GM19035 (cell line): ENCODE data around the gene ABCC4.

ENCODE experiments used
- ATAC-seq: cut with Tn5 transposase; IDR thresholded peaks from one replicate; pipeline ENCODE4 v1.9.1; 2021; ENCODE audit not compliant: unreplicated experiment

Gene ABCC4

DNA sequence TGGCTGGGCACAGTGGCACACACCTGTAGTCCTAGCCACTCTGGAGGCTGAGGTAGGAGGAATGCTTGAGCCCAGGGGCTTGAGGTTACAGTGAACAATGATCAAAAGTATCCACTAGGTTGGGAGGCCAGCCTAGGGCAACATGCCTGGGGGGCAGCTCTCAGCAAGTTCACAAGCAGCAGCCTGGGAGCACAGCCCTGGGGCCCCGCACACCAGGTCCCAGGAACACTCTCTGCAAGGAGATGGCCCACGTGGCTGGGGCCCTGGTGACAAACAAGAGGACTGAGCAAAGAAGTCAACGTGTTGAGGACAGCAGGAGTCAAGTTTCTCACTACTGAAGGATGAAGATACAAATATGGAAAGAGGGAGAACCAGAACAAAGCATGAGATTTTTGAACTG is 39.3 kb downstream of the ABCC4 start:
- ATAC-seq = no peak

- peak; percentile 69 for ATAC-seq
Measured at GRCh38 chr13:95260031-95260525, 41.2 kb downstream of the ABCC4 start.

DNA sequence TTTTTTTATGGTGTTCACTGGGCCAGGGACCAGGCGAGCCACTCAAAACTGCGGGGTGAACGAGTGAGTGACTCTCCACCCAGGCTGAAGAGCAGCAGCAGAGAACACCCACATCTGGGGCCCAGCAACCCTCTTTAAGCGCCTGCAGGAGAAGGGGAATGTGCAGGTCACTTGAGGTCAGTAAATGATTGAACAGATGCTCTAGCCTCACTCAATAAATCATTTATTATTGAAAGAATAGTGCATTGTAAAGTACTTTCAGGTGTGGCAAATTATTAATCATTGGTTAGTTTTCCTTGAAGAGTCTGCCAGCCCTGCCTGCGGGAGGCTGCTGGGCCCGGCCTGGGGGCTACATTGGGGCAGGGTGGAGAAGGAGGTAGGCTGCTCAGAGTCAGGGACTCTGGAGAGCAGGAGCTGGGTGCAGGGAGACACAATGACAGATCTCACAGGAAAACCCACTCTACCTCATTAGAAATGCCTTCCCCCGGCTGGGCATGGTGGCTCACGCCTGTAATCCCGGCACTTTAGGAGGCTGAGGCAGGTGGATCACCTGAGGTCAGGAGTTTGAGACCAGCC is 42.5 kb downstream of the ABCC4 start:
- ATAC-seq = no peak

GRCh38 chr13:95258098-95258497 is 43.2 kb downstream of the ABCC4 start:
- no peak for ATAC-seq

GRCh38 chr13:95256091-95256490 is 45.2 kb downstream of the ABCC4 start:
- no peak for ATAC-seq

- no peak for ATAC-seq
Measured at GRCh38 chr13:95255072-95255732, 46.0 kb downstream of the ABCC4 start.

DNA sequence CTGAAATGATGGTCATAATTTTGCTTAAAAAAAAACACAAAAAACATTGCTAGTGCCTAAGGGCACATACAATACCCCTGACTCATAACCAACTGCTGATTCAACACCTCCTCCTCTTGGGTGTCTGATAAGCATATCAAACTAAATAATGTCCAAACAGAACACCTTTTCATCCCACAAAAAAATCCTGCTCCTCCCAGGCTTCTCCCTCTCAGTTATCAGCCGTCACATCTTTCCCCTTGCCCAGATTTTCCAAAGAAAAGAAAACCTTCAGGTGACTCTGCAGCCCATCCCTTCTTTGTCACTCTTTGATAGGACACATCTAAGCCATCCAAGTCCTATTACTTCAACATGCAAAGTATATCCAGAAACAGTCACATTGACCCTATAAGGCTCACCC is 46.9 kb downstream of the ABCC4 start:
- ATAC-seq = no peak

- no peak for ATAC-seq
Measured at GRCh38 chr13:95253033-95253432, 48.2 kb downstream of the ABCC4 start.

- ATAC-seq = no peak
Measured at GRCh38 chr13:95251641-95252040, 49.6 kb downstream of the ABCC4 start.

GRCh38 chr13:95250961-95251360 is 50.3 kb downstream of the ABCC4 start:
- ATAC-seq = no peak

DNA sequence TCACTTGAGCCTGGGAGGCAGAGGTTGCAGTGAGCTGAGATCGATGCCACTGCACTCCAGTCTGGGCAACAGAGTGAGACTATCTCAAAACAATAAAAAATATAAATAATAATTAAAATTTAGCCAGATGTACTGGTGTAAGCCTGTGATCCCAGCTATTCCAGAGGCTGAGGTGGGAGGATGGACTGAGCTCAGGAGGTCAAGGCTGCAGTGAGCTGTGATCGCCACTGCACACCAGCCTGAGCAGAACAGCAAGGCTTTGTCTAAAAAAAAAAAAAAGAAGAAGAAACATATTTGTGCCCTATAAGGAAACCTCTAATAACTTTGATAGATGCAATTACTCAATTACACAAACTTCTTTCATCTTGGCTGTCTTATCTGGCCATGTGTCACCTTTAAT is 52.3 kb downstream of the ABCC4 start:
- no peak for ATAC-seq

- ATAC-seq = no peak
Measured at GRCh38 chr13:95247852-95248251, 53.4 kb downstream of the ABCC4 start.

GRCh38 chr13:95247171-95247570 is 54.1 kb downstream of the ABCC4 start:
- ATAC-seq = no peak

- no peak for ATAC-seq
Measured at GRCh38 chr13:95246292-95247082, 54.8 kb downstream of the ABCC4 start.

DNA sequence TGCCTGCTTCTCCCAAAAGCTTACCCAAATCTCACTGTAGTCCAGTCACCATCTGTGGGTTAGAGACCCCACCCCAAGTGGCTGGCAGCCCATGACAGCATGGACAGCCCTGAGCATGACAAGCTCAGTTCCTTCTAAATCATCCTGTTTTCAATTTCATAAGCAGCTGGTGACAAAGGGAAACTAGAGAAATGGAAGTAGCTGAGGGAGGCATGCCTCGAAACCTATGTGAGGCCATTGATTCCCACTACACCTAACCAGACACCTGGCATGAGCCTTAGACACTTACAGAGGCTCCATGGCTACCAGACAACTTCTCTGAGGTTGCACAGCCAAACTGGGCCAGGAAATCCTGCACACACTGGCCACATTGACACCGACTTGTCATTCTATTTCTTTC is 56.2 kb downstream of the ABCC4 start:
- ATAC-seq = no peak

DNA sequence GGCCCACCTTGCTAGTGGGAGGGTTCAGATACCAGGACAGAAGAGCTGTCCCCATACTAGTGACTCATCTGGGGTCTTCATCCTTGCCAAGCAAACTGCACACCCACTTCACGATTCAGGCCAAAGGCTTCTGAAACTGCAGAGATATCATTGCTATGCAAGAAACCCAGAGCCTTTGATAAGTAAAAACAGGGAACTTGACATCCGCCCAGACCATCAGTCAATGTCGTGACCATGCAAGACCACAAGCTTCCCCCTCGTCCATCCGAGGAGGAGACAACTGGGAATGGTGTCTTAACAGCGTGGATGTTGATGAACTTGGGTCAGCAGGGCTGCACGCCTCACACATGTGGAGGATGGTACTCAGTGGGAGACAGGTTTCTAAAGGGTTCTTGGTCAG is 58.0 kb downstream of the ABCC4 start:
- ATAC-seq = no peak

- no peak for ATAC-seq
Measured at GRCh38 chr13:95241321-95241720, 59.9 kb downstream of the ABCC4 start.

- ATAC-seq = no peak
Measured at GRCh38 chr13:95239283-95239682, 62.0 kb downstream of the ABCC4 start.

- no peak for ATAC-seq
Measured at GRCh38 chr13:95237310-95237870, 63.9 kb downstream of the ABCC4 start.

DNA sequence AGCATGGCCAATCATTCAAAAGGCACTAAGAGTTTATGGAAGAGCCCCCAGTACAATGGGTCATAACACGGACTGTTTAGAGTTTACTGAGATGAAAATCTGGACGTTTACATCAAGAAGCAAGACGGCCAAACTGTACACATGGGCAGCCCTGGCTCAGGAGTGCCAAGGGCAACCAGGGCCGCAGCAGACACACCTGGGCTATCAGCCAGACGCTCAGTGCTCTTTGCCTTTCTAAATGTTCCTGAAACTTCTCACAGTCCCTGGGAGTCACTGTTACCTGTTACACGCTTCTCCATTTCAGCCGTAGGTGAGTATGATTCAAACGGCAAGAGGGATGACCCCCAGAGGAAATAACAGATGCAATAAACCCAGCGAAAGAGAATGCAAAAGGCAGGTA is 64.5 kb downstream of the ABCC4 start:
- no peak for ATAC-seq

DNA sequence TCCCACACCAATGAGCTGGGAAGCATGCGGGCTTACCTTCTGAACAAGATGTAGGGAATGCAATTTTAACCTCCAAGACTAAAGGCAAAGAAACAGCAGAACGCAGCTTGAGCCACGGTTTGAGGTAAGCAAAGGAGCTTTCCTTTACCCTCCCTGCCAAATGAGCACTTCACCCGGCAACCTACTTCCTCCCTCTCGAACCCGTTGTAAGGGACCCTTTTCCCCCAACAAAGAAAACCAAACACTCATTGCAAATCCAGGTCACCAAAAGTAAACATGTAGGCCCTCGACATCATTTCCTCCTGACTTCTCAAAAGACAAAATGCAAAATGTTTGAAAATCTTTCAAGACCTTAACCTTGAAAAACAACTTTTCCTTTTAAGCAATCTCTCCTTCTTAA is 65.3 kb downstream of the ABCC4 start:
- ATAC-seq = no peak
